Neural progenitor cell (in vitro differentiated cells): ENCODE results near the gene OPCML.

ENCODE experiments used
- CTCF ChIP-seq: fragments of 200-600 bp; sonication (generic); IDR thresholded peaks from 2 replicates; pipeline ENCODE4 v1.5.1; 2017; ENCODE audit warnings: antibody characterized with exemption, mild to moderate bottlenecking
- EZH2 ChIP-seq: fragments of 200-600 bp; sonication (generic); IDR thresholded peaks from 2 replicates; pipeline ENCODE4 v1.6.1; 2017; ENCODE audit warnings: antibody characterized with exemption, mild to moderate bottlenecking, moderate library complexity
- EZH2phosphoT487 ChIP-seq: fragments of 200-600 bp; sonication (generic); IDR thresholded peaks from 2 replicates; pipeline ENCODE4 v1.6.1; 2017; ENCODE audit warnings: antibody characterized with exemption

GRCh38 chr11:133362916-133363315 lies 169.4 kb downstream of the OPCML start:
- TF ChIP-seq EZH2phosphoT487 (no peak), CTCF (no peak), EZH2 (no peak)
